M059J (cell line): ENCODE data around the gene BNC1. TPM values are rescaled to one million over a fixed set of nuclear protein-coding genes. Genes with fewer than 3 reads are reported as not detected.

Source experiments
- DNase-seq: peaks from one replicate; pipeline ENCODE4 v3.0.0-alpha.2; 2012; ENCODE audit warnings: low read depth
- total RNA-seq: library from RNA; depleted of rRNA; stranded (reverse); fragments of >200 nt; shearing (Covaris generic); gene quantifications from 2 replicates; pipeline ENCODE4 v1.2.3, GENCODE V29; 2014; rRNA removed

The BNC1 gene, protein sequence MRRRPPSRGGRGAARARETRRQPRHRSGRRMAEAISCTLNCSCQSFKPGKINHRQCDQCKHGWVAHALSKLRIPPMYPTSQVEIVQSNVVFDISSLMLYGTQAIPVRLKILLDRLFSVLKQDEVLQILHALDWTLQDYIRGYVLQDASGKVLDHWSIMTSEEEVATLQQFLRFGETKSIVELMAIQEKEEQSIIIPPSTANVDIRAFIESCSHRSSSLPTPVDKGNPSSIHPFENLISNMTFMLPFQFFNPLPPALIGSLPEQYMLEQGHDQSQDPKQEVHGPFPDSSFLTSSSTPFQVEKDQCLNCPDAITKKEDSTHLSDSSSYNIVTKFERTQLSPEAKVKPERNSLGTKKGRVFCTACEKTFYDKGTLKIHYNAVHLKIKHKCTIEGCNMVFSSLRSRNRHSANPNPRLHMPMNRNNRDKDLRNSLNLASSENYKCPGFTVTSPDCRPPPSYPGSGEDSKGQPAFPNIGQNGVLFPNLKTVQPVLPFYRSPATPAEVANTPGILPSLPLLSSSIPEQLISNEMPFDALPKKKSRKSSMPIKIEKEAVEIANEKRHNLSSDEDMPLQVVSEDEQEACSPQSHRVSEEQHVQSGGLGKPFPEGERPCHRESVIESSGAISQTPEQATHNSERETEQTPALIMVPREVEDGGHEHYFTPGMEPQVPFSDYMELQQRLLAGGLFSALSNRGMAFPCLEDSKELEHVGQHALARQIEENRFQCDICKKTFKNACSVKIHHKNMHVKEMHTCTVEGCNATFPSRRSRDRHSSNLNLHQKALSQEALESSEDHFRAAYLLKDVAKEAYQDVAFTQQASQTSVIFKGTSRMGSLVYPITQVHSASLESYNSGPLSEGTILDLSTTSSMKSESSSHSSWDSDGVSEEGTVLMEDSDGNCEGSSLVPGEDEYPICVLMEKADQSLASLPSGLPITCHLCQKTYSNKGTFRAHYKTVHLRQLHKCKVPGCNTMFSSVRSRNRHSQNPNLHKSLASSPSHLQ
- not detected in 2 replicates for total RNA-seq

DNA sequence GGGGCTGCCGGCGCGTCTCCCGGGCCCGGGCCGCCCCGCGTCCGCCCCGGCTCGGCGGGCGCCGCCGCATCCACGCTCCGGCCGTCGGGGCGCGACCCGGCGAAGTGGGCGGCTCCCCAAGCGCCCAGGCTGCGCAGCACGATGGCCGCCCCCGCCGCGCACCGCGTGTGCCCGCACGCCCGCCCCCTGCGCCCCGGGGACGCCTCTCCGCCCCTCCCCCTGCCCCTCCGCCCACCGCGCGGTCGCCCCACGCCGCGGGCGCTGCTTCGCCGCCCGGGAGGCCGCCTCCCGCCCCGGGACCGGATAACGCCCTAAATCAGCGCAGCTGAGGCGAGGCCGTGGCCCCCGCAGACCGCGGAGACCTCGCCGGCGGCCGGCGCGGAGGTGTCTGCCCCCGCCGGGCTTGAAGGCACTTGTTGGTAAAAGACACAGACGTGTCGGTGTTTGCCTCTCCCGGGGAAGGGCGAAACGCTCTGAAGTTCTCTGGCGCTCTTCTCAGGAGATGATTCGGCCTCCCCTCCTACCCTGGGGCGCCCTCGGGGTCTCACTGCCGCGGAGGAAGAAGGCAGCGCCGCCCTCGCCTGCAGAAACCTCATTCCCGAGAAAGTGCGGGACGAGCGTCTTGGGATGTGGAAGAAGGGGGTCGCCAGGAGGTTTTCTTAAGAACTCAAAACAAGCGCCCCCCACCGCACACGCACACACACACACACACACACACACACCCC, at the start of gene BNC1:
BNC1 (minus strand) TSS at position 106 of the 725 bp plus-strand sequence; CDS start at position 70, 36 bp downstream.
- DNase-seq, result no peak

DNA sequence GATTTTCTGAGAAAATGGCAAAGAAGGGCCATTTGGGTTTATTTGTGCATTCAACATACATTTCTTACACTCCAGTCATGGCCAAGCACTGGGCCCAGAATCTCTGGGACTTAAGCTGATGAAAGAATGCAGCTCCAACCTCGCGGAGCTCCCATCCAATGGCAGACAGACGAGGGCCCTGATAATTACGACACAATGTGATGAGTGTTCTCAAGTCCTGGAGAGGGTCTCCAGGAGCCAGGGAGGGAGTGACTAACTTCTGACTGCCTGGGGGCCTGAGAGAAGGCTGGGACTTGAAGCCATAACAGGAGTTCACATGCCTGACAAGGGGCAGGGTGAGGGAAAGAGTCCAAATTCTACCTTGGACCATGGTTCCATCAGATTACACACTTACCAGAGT, 42.6 kb upstream of the BNC1 start:
- peak; percentile 18 for DNase-seq

DNA sequence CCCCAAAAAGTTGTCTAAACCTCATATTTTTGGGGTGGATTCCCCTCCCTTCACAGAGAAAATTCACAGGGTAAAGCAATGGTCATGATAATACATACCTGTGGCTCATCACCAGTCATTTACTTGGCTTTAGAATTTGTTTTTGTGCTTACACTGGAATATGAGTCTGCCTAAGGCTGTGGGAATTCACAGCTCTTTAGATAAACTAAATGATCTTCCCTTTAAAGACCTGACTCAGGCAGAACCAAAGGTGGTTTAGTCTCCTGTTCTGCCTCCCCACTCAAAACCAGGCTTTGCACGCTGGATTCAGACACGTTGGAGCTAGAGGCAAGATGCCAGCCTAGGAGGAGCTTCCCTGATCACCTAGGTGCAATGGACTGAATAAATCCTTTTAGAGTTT, 40.3 kb upstream of the BNC1 start:
- no peak for DNase-seq

GRCh38 chr15:83323296-83323711, 38.8 kb upstream of the BNC1 start:
- peak; percentile 62 for DNase-seq

GRCh38 chr15:83322691-83323090, 38.2 kb upstream of the BNC1 start:
- DNase-seq, result no peak

DNA sequence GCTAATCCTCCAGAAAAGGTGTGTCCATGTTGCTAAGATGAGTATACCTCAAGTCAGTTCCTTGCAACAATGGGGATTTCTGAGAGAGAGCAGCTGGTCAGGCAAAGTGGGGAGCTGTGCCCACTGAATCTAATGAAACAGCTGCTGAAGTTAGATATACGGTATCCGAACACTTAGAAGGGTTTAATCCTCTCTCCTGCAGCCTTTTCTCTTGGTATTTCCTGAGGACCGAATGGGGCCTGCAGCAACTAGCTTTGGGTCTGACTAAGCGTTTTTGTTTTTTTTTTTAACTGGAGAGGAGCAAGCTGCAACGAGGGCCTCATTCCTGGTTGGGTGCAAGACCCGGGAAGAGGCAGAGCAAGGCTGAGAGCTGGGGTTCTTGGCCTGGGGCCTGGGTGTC, 37.6 kb upstream of the BNC1 start:
- no peak for DNase-seq

DNA sequence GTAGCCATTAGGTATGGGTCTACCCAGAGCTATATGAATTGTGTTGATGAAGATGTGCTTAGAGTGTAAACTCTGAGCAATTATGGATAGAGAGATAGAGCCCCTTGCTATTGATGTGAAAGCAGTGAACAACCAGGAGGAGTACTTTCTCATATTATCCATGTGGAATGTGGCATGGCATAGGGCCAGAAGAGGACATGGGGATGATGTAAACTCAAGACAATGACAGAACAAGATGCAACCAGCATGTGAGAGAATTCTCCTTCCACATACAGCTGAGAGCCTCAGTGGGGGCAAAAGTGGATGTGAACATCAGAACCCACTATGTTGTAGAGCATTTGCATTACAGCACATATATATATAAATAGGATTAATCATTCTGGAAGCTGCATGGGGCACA, 36.4 kb upstream of the BNC1 start:
- peak; percentile 26 for DNase-seq

DNA sequence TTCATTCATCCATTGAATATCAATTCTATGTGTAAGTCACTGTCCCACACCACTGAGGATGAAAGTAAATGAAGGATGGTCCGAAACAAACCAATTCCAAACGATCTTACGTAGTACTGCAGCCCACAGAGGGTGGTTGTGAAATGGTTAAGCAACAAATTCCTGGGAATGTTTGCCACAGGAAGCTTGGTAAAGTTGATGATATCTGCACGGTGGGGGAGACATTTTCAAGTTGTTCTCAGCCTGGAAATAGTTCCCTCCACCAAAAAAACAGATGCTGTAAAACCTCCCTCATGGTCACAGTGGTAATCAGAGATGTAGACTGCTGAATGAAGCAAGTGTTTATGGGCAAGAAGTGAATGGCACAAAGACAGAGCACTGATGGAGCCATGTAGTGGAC, 35.9 kb upstream of the BNC1 start:
- DNase-seq, result no peak

DNA sequence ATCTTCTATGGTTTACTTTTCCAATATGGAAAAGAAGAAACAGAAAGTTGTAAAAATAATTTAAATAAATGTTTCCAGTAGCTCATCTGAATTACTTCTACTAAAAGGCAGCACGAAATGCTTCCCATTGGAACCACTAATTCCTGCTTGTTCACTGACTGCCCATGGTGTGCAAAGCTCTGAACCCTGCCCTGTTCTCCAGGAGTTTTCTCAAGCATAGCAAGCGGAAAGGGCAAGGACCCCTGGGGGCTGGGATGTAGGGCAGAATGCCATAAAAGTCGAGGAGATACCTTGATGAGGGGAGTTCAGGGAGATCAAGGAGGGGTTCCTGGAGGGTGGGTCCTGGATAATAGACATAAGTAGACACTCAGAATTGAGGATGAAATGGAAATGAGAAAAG, 35.3 kb upstream of the BNC1 start:
- no peak for DNase-seq

DNA sequence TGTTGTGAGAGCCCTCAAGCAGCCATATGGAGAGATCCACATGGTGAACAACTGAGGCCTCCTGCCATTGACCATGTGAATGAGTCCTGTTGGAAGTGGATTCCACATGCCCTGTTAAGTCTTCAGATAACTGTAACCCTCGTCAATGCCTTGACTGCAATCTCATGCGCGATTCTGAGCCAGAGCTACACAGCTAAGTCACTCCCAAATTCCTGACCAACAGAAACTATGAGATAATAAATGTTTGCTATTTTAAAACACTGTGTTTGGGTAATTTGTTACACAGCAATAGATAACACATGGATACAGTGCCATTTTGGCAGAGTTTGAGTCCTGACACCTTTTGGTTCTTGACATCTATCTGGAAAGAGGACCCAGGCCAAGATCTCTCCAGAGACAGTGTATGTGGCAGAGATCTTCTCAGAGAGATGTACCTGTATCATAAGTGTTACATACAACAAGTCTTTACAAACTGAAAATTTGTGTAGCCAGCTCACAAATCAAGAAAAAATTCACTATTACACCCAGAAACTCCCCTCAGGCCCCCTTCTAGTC, 34.5 kb upstream of the BNC1 start:
- no peak for DNase-seq

DNA sequence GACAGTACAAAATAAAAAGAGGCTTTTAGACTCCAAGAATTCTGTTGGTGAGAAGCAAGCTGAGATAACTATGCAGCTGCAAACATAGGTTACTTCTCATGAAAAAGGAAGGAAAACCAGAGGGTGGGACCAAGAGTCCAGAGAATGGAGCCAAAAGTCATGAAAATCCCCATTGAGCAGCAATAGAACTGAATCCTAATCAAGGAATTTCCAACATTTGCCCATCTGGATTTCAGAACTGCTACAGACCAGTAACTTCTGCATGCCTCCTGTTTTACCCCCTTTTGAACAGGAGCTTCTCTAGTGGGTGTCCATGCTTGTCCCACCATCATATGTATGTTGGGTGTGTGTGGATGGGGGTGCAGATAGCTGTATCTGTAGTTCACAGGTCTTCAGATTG, 33.6 kb upstream of the BNC1 start:
- DNase-seq, result no peak

GRCh38 chr15:83312071-83312470, 27.6 kb upstream of the BNC1 start:
- peak; percentile 66 for DNase-seq

GRCh38 chr15:83310521-83311456, 26.3 kb upstream of the BNC1 start:
- no peak for DNase-seq

- DNase-seq, result no peak
These were observed 24.2 kb upstream of the BNC1 start for GRCh38 chr15:83308671-83309070.

- DNase-seq, result no peak
These were observed 22.1 kb upstream of the BNC1 start for GRCh38 chr15:83306561-83306960.

GRCh38 chr15:83305704-83306291, 21.3 kb upstream of the BNC1 start:
- no peak for DNase-seq

- DNase-seq, result no peak
These were observed 20.6 kb upstream of the BNC1 start for GRCh38 chr15:83304861-83305703.

DNA sequence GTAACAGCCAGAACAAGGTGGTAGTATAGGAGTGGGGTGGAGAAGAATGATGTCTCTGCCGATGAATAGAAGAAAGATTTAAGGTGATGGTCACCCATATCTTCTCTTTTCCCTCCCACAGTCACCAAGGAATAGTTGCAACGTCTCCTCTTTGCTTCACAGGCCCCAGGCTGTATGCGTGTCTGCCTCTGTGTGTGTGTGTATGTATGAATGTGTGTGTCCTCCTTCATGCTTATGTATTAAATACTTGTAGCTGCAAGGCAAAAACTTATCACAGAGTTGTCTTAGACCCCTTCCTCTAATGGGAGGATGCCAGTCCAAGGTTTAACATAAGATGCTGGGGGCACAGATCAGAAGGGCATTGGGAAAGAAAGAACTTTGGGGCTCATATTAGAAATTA, 19.1 kb upstream of the BNC1 start:
- no peak for DNase-seq

DNA sequence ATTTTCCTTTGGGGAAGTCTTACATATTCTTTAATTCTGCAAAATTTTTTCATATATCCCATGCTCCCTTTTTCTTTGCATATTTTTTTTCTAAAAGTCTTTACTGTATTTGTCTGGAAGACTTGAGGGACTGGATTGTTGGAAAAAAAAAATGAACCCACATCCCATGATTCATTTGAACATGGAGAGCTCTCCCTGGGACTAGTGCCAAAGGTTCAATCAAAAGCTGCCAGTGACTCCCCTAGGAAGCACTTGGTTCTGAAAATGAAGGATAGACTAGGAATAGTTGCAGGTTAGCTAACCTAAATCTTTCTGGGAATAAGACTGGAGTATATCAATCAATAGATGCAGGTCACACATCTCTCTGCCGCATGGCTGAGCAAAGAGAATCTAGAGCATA, 16.4 kb upstream of the BNC1 start:
- peak; percentile 71 for DNase-seq
